ENCODE data around the gene SUSD6. TPM values are rescaled to one million over a fixed set of nuclear protein-coding genes. Genes with fewer than 3 reads are reported as not detected.

The SUSD6 gene
- total RNA-seq, 4 donors from 2014 or later, result 54.4 to 66.3 (median 57.7) TPM

- Histone ChIP-seq H3K4me1 (peaks cover 0 to 87% (median 58%) of the 10 kb centered on the region in 4 donors), H3K4me3 (no peak overlapping the region), H3K36me3 (peaks cover 0 to 17% (median 0%) of the 10 kb centered on the region in 3 donors), H3K27ac (no peak overlapping the region), H3K9me3 (no peaks in the 10 kb centered on the region), H3K27me3 (no peaks in the 10 kb centered on the region)
- 79 to 82% methylated on average over 6 of the region's 6 CpGs for WGBS, 2 donors
- TF ChIP-seq EP300 (IDR thresholded peaks at IDR 0.05) (no peak), POLR2A (IDR thresholded peaks at IDR 0.05) (no peak), CTCF (IDR thresholded peaks at IDR 0.05) (no peak)
- DNase-seq (ENCODE audit: low spot score in 2 of 2), result no peak
These were observed 88.4 kb downstream of the SUSD6 start for GRCh38 chr14:69699748-69700303.

GRCh38 chr14:69700575-69700974 is 89.2 kb downstream of the SUSD6 start:
- Histone ChIP-seq H3K36me3 (peaks cover 0 to 24% (median 0%) of the 10 kb centered on the region in 3 donors), H3K4me1 (peaks cover 0 to 80% (median 51%) of the 10 kb centered on the region in 4 donors), H3K9me3 (no peaks in the 10 kb centered on the region), H3K27me3 (no peaks in the 10 kb centered on the region), H3K4me3 (no peak overlapping the region), H3K27ac (no peak overlapping the region)
- 71 to 75% methylated on average over 2 of the region's 2 CpGs for WGBS, 2 donors
- no peak for DNase-seq (ENCODE audit: low spot score in 2 of 2)
- no peak for TF ChIP-seq EP300 (IDR thresholded peaks at IDR 0.05)
- no peak for TF ChIP-seq POLR2A (IDR thresholded peaks at IDR 0.05)
- no peak for TF ChIP-seq CTCF (IDR thresholded peaks at IDR 0.05)

GRCh38 chr14:69701291-69701690 is 89.9 kb downstream of the SUSD6 start:
- H3K4me1 ChIP-seq, result peaks cover 0 to 80% (median 44%) of the 10 kb centered on the region in 4 donors

GRCh38 chr14:69701857-69702256 is 90.5 kb downstream of the SUSD6 start:
- Histone ChIP-seq H3K27me3 (no peaks in the 10 kb centered on the region), H3K4me3 (no peak overlapping the region), H3K9me3 (no peaks in the 10 kb centered on the region), H3K36me3 (peaks cover 0 to 27% (median 0%) of the 10 kb centered on the region in 3 donors), H3K4me1 (peaks cover 0 to 76% (median 39%) of the 10 kb centered on the region in 4 donors), H3K27ac (peak overlapping the region in 1 of 4 donors; percentile 25)
- no peak for DNase-seq (ENCODE audit: low spot score in 2 of 2)
- WGBS, 2 donors, result 37 to 50% methylated on average over 3 of the region's 3 CpGs
- TF ChIP-seq EP300 (IDR thresholded peaks at IDR 0.05) (no peak), CTCF (IDR thresholded peaks at IDR 0.05) (no peak), POLR2A (IDR thresholded peaks at IDR 0.05) (no peak)

More at GRCh38 chr14:69701291-69701690, 89.9 kb downstream of the SUSD6 start:
- no peaks in the 10 kb centered on the region for H3K27me3 ChIP-seq
- H3K27ac ChIP-seq, result peak overlapping the region in 2 of 4 donors; percentile 25 to 30
- peaks cover 0 to 27% (median 0%) of the 10 kb centered on the region in 3 donors for H3K36me3 ChIP-seq
- WGBS, 2 donors, result 62 to 72% methylated on average over 4 of the region's 4 CpGs
- no peak overlapping the region for H3K4me3 ChIP-seq
- no peaks in the 10 kb centered on the region for H3K9me3 ChIP-seq
- TF ChIP-seq POLR2A (IDR thresholded peaks at IDR 0.05) (no peak), CTCF (IDR thresholded peaks at IDR 0.05) (no peak), EP300 (IDR thresholded peaks at IDR 0.05) (no peak)
- no peak for DNase-seq (ENCODE audit: low spot score in 2 of 2)
